NCI-H526 treated with DMSO at 0.1 percent for 48 hours (cell line): ENCODE measurements around the gene SCARB1.

ENCODE experiments used
- DNase-seq: peaks from one replicate; lab custom pipeline; 2025; lab: John Stamatoyannopoulos, UW

SCARB1 gene

GRCh38 chr12:124760560-124760959 is 103.1 kb downstream of the SCARB1 start:
- DNase-seq, result no peak

GRCh38 chr12:124759841-124760503 is 103.7 kb downstream of the SCARB1 start:
- no peak for DNase-seq

GRCh38 chr12:124758266-124759220 is 105.1 kb downstream of the SCARB1 start:
- peak; percentile 54 for DNase-seq

- DNase-seq, result no peak
Measured at GRCh38 chr12:124757329-124757728, 106.3 kb downstream of the SCARB1 start.

GRCh38 chr12:124756760-124757159 is 106.9 kb downstream of the SCARB1 start:
- DNase-seq, result no peak

- no peak for DNase-seq
Measured at GRCh38 chr12:124756166-124756565, 107.5 kb downstream of the SCARB1 start.

- DNase-seq, result no peak
Measured at GRCh38 chr12:124755801-124756148, 107.9 kb downstream of the SCARB1 start.

GRCh38 chr12:124754949-124755800 is 108.5 kb downstream of the SCARB1 start:
- DNase-seq, result peak; percentile 71

- DNase-seq, result no peak
Measured at GRCh38 chr12:124754491-124754890, 109.2 kb downstream of the SCARB1 start.

GRCh38 chr12:124753993-124754392 is 109.7 kb downstream of the SCARB1 start:
- DNase-seq, result no peak

- DNase-seq, result no peak
Measured at GRCh38 chr12:124753228-124753591, 110.5 kb downstream of the SCARB1 start.

- no peak for DNase-seq
Measured at GRCh38 chr12:124752437-124753227, 111.0 kb downstream of the SCARB1 start.

GRCh38 chr12:124751654-124752355 is 111.9 kb downstream of the SCARB1 start:
- no peak for DNase-seq

- no peak for DNase-seq
Measured at GRCh38 chr12:124750787-124751471, 112.7 kb downstream of the SCARB1 start.

- DNase-seq, result no peak
Measured at GRCh38 chr12:124750149-124750656, 113.5 kb downstream of the SCARB1 start.

- DNase-seq, result no peak
Measured at GRCh38 chr12:124749725-124750124, 113.9 kb downstream of the SCARB1 start.

GRCh38 chr12:124747426-124748161 is 116.1 kb downstream of the SCARB1 start:
- no peak for DNase-seq

GRCh38 chr12:124746649-124747425 is 116.8 kb downstream of the SCARB1 start:
- no peak for DNase-seq
